Activated CD4-positive, alpha-beta T cell treated with anti-CD3 and anti-CD28 coated beads for 1 hour (primary cell): ENCODE measurements around the gene VSNL1.

Experiments used
- DNase-seq: peaks from one replicate; pipeline ENCODE4 v3.0.0-alpha.2; 2020

The VSNL1 gene

GRCh38 chr2:17584689-17585088 is 44.2 kb downstream of the VSNL1 start:
- DNase-seq, result no peak

GRCh38 chr2:17587469-17587868 is 47.0 kb downstream of the VSNL1 start:
- no peak for DNase-seq

- DNase-seq, result no peak
Observed at GRCh38 chr2:17588031-17588430, 47.5 kb downstream of the VSNL1 start.

- no peak for DNase-seq
Observed at GRCh38 chr2:17589406-17590035, 49.0 kb downstream of the VSNL1 start.

GRCh38 chr2:17590342-17590911 is 49.9 kb downstream of the VSNL1 start:
- DNase-seq, result no peak

- DNase-seq, result no peak
Observed at GRCh38 chr2:17591846-17592245, 51.4 kb downstream of the VSNL1 start.

- DNase-seq, result no peak
Observed at GRCh38 chr2:17592731-17593409, 52.4 kb downstream of the VSNL1 start.

GRCh38 chr2:17593445-17593840 is 52.9 kb downstream of the VSNL1 start:
- no peak for DNase-seq

GRCh38 chr2:17593841-17594491 is 53.5 kb downstream of the VSNL1 start:
- no peak for DNase-seq

GRCh38 chr2:17594533-17595401 is 54.3 kb downstream of the VSNL1 start:
- DNase-seq, result no peak

- no peak for DNase-seq
Observed at GRCh38 chr2:17599617-17600016, 59.1 kb downstream of the VSNL1 start.

GRCh38 chr2:17600556-17601204 is 60.2 kb downstream of the VSNL1 start:
- DNase-seq, result no peak

- DNase-seq, result no peak
Observed at GRCh38 chr2:17604050-17604449, 63.6 kb downstream of the VSNL1 start.

- DNase-seq, result no peak
Observed at GRCh38 chr2:17605696-17606095, 65.2 kb downstream of the VSNL1 start.

GRCh38 chr2:17606851-17607250 is 66.4 kb downstream of the VSNL1 start:
- DNase-seq, result no peak

GRCh38 chr2:17607379-17607778 is 66.9 kb downstream of the VSNL1 start:
- DNase-seq, result no peak

GRCh38 chr2:17608251-17608650 is 67.8 kb downstream of the VSNL1 start:
- no peak for DNase-seq

GRCh38 chr2:17610521-17610920 is 70.0 kb downstream of the VSNL1 start:
- no peak for DNase-seq

GRCh38 chr2:17611036-17611435 is 70.5 kb downstream of the VSNL1 start:
- DNase-seq, result no peak

GRCh38 chr2:17614174-17614930 is 73.9 kb downstream of the VSNL1 start:
- no peak for DNase-seq

- no peak for DNase-seq
Observed at GRCh38 chr2:17615147-17615546, 74.7 kb downstream of the VSNL1 start.
